Measurements from ENCODE around the gene NDUFS3.

NDUFS3 gene

DNA sequence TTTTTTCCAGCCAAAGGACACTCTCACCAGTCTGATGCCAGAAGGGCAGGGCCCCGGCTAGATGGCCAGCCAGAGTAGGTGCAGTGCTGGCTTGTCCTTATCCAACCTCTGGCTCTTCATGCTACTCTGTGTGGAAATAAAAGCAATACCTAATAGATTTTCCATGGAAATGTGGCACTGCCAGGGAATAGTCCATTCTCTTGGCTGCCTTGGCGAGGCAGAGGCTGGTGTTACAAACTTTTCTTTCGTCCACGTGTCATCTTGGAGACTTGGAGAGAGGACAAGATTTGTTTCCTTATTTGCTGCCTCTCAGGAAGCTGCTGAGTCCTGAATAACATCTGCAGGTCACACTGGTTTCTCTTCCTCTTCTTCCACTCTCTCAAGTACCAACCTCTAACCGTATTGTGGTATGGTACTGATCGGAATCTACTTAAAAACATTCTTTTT, 32.5 kb downstream of the NDUFS3 start:
- no peak overlapping the region for H3K27ac ChIP-seq
- TF ChIP-seq, protein P1, sequence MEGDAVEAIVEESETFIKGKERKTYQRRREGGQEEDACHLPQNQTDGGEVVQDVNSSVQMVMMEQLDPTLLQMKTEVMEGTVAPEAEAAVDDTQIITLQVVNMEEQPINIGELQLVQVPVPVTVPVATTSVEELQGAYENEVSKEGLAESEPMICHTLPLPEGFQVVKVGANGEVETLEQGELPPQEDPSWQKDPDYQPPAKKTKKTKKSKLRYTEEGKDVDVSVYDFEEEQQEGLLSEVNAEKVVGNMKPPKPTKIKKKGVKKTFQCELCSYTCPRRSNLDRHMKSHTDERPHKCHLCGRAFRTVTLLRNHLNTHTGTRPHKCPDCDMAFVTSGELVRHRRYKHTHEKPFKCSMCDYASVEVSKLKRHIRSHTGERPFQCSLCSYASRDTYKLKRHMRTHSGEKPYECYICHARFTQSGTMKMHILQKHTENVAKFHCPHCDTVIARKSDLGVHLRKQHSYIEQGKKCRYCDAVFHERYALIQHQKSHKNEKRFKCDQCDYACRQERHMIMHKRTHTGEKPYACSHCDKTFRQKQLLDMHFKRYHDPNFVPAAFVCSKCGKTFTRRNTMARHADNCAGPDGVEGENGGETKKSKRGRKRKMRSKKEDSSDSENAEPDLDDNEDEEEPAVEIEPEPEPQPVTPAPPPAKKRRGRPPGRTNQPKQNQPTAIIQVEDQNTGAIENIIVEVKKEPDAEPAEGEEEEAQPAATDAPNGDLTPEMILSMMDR (conservative IDR thresholded peaks at IDR 0.05), result no peak

DNA sequence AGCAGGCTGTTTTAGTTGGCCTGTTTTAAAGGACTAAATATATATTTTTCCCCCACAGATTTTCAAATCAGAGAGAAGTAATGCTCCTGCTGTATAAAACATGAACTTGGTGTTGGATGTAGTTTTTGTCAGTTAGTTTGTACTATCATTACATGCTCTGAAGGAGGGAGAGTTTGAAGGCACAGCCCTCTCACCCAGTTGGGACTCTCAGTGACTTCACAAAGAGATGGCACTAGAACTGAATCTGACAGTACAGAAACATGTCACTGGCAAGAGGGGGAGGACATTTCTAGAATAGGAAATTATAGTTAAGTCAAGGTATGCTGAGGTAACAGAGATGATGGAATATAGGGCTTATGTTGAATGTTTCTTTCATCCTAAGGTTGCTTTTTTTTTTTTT, 36.4 kb downstream of the NDUFS3 start:
- TF ChIP-seq, protein P1 (conservative IDR thresholded peaks at IDR 0.05), result no peak
- no peak overlapping the region for H3K27ac ChIP-seq

- TF ChIP-seq, protein P1 (conservative IDR thresholded peaks at IDR 0.05), result peak; percentile 50
- no peak overlapping the region for H3K27ac ChIP-seq
Observed at GRCh38 chr11:47616726-47617416, 38.0 kb downstream of the NDUFS3 start.

- TF ChIP-seq, protein P1 (conservative IDR thresholded peaks at IDR 0.05), result no peak
- no peak overlapping the region for H3K27ac ChIP-seq
Observed at GRCh38 chr11:47617417-47617809, 38.5 kb downstream of the NDUFS3 start.

DNA sequence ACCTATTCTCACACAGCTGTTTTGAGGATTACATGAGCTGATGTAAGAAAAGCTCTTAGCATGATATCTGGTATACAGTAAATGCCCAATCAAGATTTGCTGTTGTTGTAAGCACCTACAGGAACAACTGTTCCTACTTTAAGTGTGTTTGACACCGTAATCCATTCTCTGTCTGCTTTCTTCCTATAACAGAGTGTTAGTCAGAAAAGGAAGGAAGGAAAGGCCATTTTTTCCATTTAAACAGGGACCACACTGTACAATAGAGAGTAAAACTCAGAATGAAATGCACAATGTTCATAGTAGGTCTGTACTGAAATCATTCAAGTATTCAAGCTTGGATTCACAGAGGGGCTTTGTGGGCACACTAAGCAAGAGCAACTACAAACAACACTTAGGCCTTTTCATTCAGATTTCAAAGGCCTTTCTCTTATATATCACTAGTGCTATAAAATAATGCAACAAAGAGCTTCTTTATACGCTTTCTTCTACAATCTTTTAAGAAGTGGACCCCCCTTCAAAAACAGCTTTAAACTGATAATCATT, 42.0 kb downstream of the NDUFS3 start:
- TF ChIP-seq, protein P1 (conservative IDR thresholded peaks at IDR 0.05), result no peak

DNA sequence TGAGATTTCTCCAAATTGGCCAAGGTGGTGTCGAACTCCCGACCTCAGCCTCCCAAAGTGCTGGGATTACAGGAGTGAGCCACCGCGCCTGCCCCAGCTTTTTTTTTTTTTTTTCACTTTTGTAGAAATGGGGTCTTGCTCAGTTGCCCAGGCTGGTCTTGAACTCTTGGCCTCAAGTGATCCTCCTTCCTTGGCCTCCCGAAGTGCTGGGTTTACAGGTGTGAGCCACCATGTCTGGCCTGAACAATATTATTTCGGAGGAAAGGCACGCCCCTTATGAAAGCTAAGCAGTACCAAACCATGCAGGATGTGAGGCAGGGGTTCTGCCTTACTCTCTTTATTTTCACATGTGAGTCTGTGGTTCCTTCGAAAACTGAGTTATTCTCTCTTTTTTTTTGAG, 47.4 kb downstream of the NDUFS3 start:
- TF ChIP-seq, protein P1 (conservative IDR thresholded peaks at IDR 0.05), result no peak
- H3K27ac ChIP-seq, result no peak overlapping the region

More for the DNA sequence above, 42.0 kb downstream of the NDUFS3 start:
- no peak overlapping the region for H3K27ac ChIP-seq

DNA sequence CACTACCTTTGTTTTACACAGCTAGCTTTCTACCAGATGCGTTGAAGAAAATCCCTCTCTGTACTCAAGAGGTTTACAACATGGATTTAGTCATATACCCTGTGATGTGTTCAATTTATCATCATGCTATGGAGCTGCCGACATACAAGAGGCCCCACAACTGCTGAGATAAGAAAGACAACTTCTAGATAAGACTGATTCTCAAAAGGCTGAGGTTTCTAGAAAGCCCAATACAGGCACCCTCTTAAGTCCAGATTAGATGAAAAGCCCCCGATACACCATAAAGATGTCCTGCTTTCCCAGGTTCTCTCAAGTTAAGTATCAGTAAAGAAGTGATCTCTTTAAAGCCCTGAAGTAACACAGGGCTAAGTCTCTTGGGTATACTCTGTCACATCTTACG, 49.2 kb downstream of the NDUFS3 start:
- TF ChIP-seq, protein P1 (conservative IDR thresholded peaks at IDR 0.05), result no peak
- no peak overlapping the region for H3K27ac ChIP-seq

Measured in VCaP (cell line).